Endothelial cell (in vitro differentiated cells): ENCODE results near the gene CREB5. TPM values are rescaled to one million over a fixed set of nuclear protein-coding genes. Genes with fewer than 3 reads are reported as not detected.

Experiments
- DNase-seq: peaks from one replicate; pipeline ENCODE4 v3.0.0; 2021; ENCODE audit warnings: low spot score
- H3K27ac Mint-ChIP-seq: one replicate; pipeline ENCODE4 v1.8.0; 2021; ENCODE audit warnings: mixed read lengths, inconsistent platforms; ENCODE audit not compliant: unreplicated experiment
- H3K27me3 Mint-ChIP-seq: one replicate; pipeline ENCODE4 v1.8.0; 2021; ENCODE audit warnings: mild to moderate bottlenecking, moderate library complexity, mixed read lengths, inconsistent platforms; ENCODE audit not compliant: unreplicated experiment
- H3K36me3 Mint-ChIP-seq: one replicate; pipeline ENCODE4 v1.8.0; 2021; ENCODE audit warnings: mild to moderate bottlenecking, low read depth, mixed read lengths, inconsistent platforms; ENCODE audit not compliant: unreplicated experiment
- H3K4me1 Mint-ChIP-seq: one replicate; pipeline ENCODE4 v1.8.0; 2021; ENCODE audit warnings: mild to moderate bottlenecking, mixed read lengths, inconsistent platforms; ENCODE audit not compliant: unreplicated experiment
- H3K4me3 Mint-ChIP-seq: one replicate; pipeline ENCODE4 v1.8.0; 2021; ENCODE audit warnings: mild to moderate bottlenecking, mixed read lengths, inconsistent platforms; ENCODE audit not compliant: unreplicated experiment
- H3K9me3 Mint-ChIP-seq: one replicate; pipeline ENCODE4 v1.8.0; 2021; ENCODE audit warnings: mixed read lengths, inconsistent platforms; ENCODE audit not compliant: unreplicated experiment
- CTCF ChIP-seq: fragments of 200-600 bp; sonication (generic); IDR thresholded peaks from one replicate; pipeline ENCODE4 v1.5.0; 2021; ENCODE audit warnings: antibody characterized with exemption; ENCODE audit not compliant: unreplicated experiment
- total RNA-seq: library from RNA; stranded (reverse); fragmentation: NEBNext Ultra II Directional; extraction: Animal tissue kit (Norgen Biotek cat#: 25700); gene quantifications from one replicate; pipeline ENCODE4 v1.2.1, GENCODE V29; 2021; ENCODE audit not compliant: unreplicated experiment

CREB5 gene
- total RNA-seq, 1 donor from 2014 or later: 5.6 TPM

GRCh38 chr7:28767356-28767755, 355.0 kb downstream of the CREB5 start:
- Mint-ChIP-seq H3K27ac (no peak overlapping the region), H3K9me3 (no peaks in the 10 kb centered on the region), H3K4me3 (no peak overlapping the region), H3K4me1 (no peaks in the 10 kb centered on the region), H3K27me3 (peaks cover 2% of the 10 kb centered on the region), H3K36me3 (no peaks in the 10 kb centered on the region)
- no peak for DNase-seq
- TF ChIP-seq CTCF: no peak

- H3K27me3 Mint-ChIP-seq: peaks cover 2% of the 10 kb centered on the region
- no peaks in the 10 kb centered on the region for H3K4me1 Mint-ChIP-seq
- H3K36me3 Mint-ChIP-seq: no peaks in the 10 kb centered on the region
- H3K9me3 Mint-ChIP-seq: no peaks in the 10 kb centered on the region
- no peak overlapping the region for H3K27ac Mint-ChIP-seq
- DNase-seq: no peak
- TF ChIP-seq CTCF: no peak
- no peak overlapping the region for H3K4me3 Mint-ChIP-seq
Observed at GRCh38 chr7:28768577-28769147, 356.3 kb downstream of the CREB5 start.

- no peak for DNase-seq
- Mint-ChIP-seq H3K9me3 (no peaks in the 10 kb centered on the region), H3K27me3 (no peaks in the 10 kb centered on the region), H3K36me3 (no peaks in the 10 kb centered on the region), H3K27ac (no peak overlapping the region), H3K4me1 (no peaks in the 10 kb centered on the region), H3K4me3 (no peak overlapping the region)
- no peak for TF ChIP-seq CTCF
Observed at GRCh38 chr7:28771906-28772622, 359.7 kb downstream of the CREB5 start.

- Mint-ChIP-seq H3K4me3 (no peak overlapping the region), H3K4me1 (no peaks in the 10 kb centered on the region), H3K27ac (no peak overlapping the region), H3K27me3 (no peaks in the 10 kb centered on the region), H3K9me3 (no peaks in the 10 kb centered on the region), H3K36me3 (no peaks in the 10 kb centered on the region)
- no peak for TF ChIP-seq CTCF
- no peak for DNase-seq
Observed at GRCh38 chr7:28773423-28774145, 361.3 kb downstream of the CREB5 start.
